Embryonic facial prominence (tissue), 1 donor: ENCODE results near the gene RTTN.

ENCODE experiments used
- DNase-seq: peaks from one replicate; pipeline ENCODE4 v3.0.0-alpha.2; 2016; ENCODE audit errors: extremely low spot score

Gene RTTN

GRCh38 chr18:70028734-70029133 is 176.8 kb downstream of the RTTN start:
- no peak for DNase-seq

GRCh38 chr18:70028084-70028483 is 177.4 kb downstream of the RTTN start:
- no peak for DNase-seq

GRCh38 chr18:70025580-70025979 is 179.9 kb downstream of the RTTN start:
- DNase-seq: no peak

GRCh38 chr18:70024829-70025228 is 180.7 kb downstream of the RTTN start:
- no peak for DNase-seq

- no peak for DNase-seq
Observed at GRCh38 chr18:70024093-70024492, 181.4 kb downstream of the RTTN start.

- no peak for DNase-seq
Observed at GRCh38 chr18:70022636-70023035, 182.9 kb downstream of the RTTN start.

GRCh38 chr18:70021498-70021897 is 184.0 kb downstream of the RTTN start:
- DNase-seq: no peak

GRCh38 chr18:70021043-70021442 is 184.4 kb downstream of the RTTN start:
- no peak for DNase-seq

- no peak for DNase-seq
Observed at GRCh38 chr18:70019991-70020390, 185.5 kb downstream of the RTTN start.

GRCh38 chr18:70019136-70019535 is 186.4 kb downstream of the RTTN start:
- DNase-seq: no peak

- DNase-seq: no peak
Observed at GRCh38 chr18:70015127-70015526, 190.4 kb downstream of the RTTN start.

GRCh38 chr18:70005580-70005979 is 199.9 kb downstream of the RTTN start:
- DNase-seq: no peak

GRCh38 chr18:70004696-70005095 is 200.8 kb downstream of the RTTN start:
- no peak for DNase-seq

GRCh38 chr18:69999656-70000055 is 205.8 kb downstream of the RTTN start:
- no peak for DNase-seq

- DNase-seq: no peak
Observed at GRCh38 chr18:69998523-69998987, 206.9 kb downstream of the RTTN start.

- no peak for DNase-seq
Observed at GRCh38 chr18:69996951-69997798, 208.3 kb downstream of the RTTN start.

- DNase-seq: no peak
Observed at GRCh38 chr18:69996417-69996816, 209.1 kb downstream of the RTTN start.

GRCh38 chr18:69995774-69996173 is 209.7 kb downstream of the RTTN start:
- DNase-seq: no peak

GRCh38 chr18:69992776-69993175 is 212.7 kb downstream of the RTTN start:
- DNase-seq: no peak

GRCh38 chr18:69987870-69988269 is 217.6 kb downstream of the RTTN start:
- DNase-seq: no peak

GRCh38 chr18:69985239-69985638 is 220.2 kb downstream of the RTTN start:
- DNase-seq: no peak

GRCh38 chr18:69982417-69982816 is 223.1 kb downstream of the RTTN start:
- DNase-seq: no peak

GRCh38 chr18:69981948-69982347 is 223.5 kb downstream of the RTTN start:
- no peak for DNase-seq
